HCT116 (cell line): ENCODE data around the gene CALHM4. TPM values are rescaled to one million over a fixed set of nuclear protein-coding genes. Genes with fewer than 3 reads are reported as not detected.

Experiments used
- ATAC-seq: fragments of 200-7000 bp; cut with Tn5 transposase; 2 replicates; pipeline ENCODE4 v1.9.1; 2020; ENCODE audit warnings: mild to moderate bottlenecking, moderate library complexity
- BruUV-seq: library from RNA; stranded (reverse); fragments of 400-500 nt; replicated peaks from 2 replicates; lab custom pipeline; 2021; lab: Mats Ljungman, UMichigan
- CTCF ChIA-PET: fragments of 300-600 bp; sonication (Branson Sonifier 250); formaldehyde crosslinking; loops from one replicate; lab custom pipeline; 2021; ENCODE audit warnings: antibody characterized with exemption; lab: Charles Lee
- POLR2A ChIA-PET: fragments of 300-600, 350-600 bp; sonication (Branson Sonifier 250); formaldehyde crosslinking; loops from one replicate; lab custom pipeline; 2021; ENCODE audit warnings: antibody characterized with exemption; lab: Charles Lee
- RAD21 ChIA-PET, 2 experiments: fragments of 300-600 bp; sonication (Branson Sonifier 250); formaldehyde crosslinking; loops; one replicate each; lab custom pipeline; 2023; ENCODE audit warnings: low total read pairs in 2 of 2; ENCODE audit not compliant: uncharacterized antibody in 2 of 2, unreplicated experiment in 2 of 2, low non-redundant PET in 1 of 2; lab: Charles Lee
- DNase-seq: peaks from one replicate; pipeline ENCODE4 v3.0.0-alpha.2; 2010; ENCODE audit warnings: low read depth, low spot score
- H2AFZ ChIP-seq: fragments of 200-600 bp; shearing (Covaris generic), sonication (generic); 2 replicates; pipeline ENCODE4 v1.6.1; 2017; ENCODE audit warnings: low read depth, mixed run types, mixed read lengths, antibody characterized with exemption, low read length; ENCODE audit not compliant: poor library complexity, severe bottlenecking
- H3K27ac ChIP-seq: 2 replicates; pipeline ENCODE4 v1.5.1; 2012; ENCODE audit warnings: low read depth, low read length
- H3K27me3 ChIP-seq: fragments of 200-600 bp; sonication (generic); 2 replicates; pipeline ENCODE4 v1.6.1; 2016; ENCODE audit warnings: mixed run types, low read length, mixed read lengths; ENCODE audit not compliant: insufficient read depth
- H3K36me3 ChIP-seq, 2 experiments: fragments of 200-500 bp in 1 of 2; fragments of 200-600 bp in 1 of 2; sonication (Bioruptor generic) in 1 of 2; sonication (generic) in 1 of 2; 2 replicates each; pipeline versions ENCODE4 v1.5.1 to v1.6.1; 2014 to 2016; ENCODE audit warnings: low read length in 2 of 2, inconsistent platforms in 1 of 2, mixed read lengths in 1 of 2, mixed run types in 1 of 2; ENCODE audit not compliant: insufficient read depth in 2 of 2, control insufficient read depth in 1 of 2
- H3K4me1 ChIP-seq, 2 experiments: fragments of 200-600 bp in 1 of 2; sonication (generic) in 1 of 2; 2 replicates each; pipeline versions ENCODE4 v1.5.1 to v1.6.1; 2012 to 2017; ENCODE audit warnings: low read length in 2 of 2, inconsistent platforms in 1 of 2, mild to moderate bottlenecking in 1 of 2, mixed read lengths in 1 of 2, mixed run types in 1 of 2, moderate library complexity in 1 of 2; ENCODE audit not compliant: insufficient read depth in 2 of 2, control insufficient read depth in 1 of 2
- H3K4me2 ChIP-seq: fragments of 200-600 bp; sonication (generic); 2 replicates; pipeline ENCODE4 v1.6.1; 2017; ENCODE audit warnings: mixed run types, low read length, mixed read lengths
- H3K4me3 ChIP-seq, 2 experiments: fragments of 200-600 bp in 1 of 2; sonication (generic) in 1 of 2; replicated peaks in 1 of 2; 2 replicates each; pipeline ENCODE4 v1.5.1; 2011 to 2016; ENCODE audit warnings: low read length in 2 of 2, control low read depth in 1 of 2, low read depth in 1 of 2, mild to moderate bottlenecking in 1 of 2, mixed read lengths in 1 of 2, mixed run types in 1 of 2
- H3K79me2 ChIP-seq: fragments of 200-600 bp; sonication (generic); 2 replicates; pipeline ENCODE4 v1.6.1; 2017; ENCODE audit warnings: mild to moderate bottlenecking, mixed run types, low read length, moderate library complexity, mixed read lengths; ENCODE audit not compliant: insufficient read depth
- H3K9ac ChIP-seq: fragments of 200-600 bp; sonication (generic); 2 replicates; pipeline ENCODE4 v1.6.1; 2016; ENCODE audit warnings: low read length, mixed read lengths
- H3K9me2 ChIP-seq: fragments of 200-600 bp; sonication (generic), shearing (Covaris generic); 2 replicates; pipeline ENCODE4 v1.6.1; 2017; ENCODE audit warnings: mixed run types, mild to moderate bottlenecking, moderate library complexity; ENCODE audit not compliant: insufficient read depth
- H3K9me3 ChIP-seq, 2 experiments: fragments of 200-500 bp in 1 of 2; fragments of 200-600 bp in 1 of 2; sonication (Bioruptor generic) in 1 of 2; sonication (generic) in 1 of 2; 2 replicates each; pipeline ENCODE4 v1.6.1; 2014 to 2017; ENCODE audit warnings: low read length in 2 of 2, mixed read lengths in 2 of 2, inconsistent platforms in 1 of 2, low read depth in 1 of 2, mild to moderate bottlenecking in 1 of 2, mixed run types in 1 of 2, moderate library complexity in 1 of 2; ENCODE audit not compliant: control insufficient read depth in 1 of 2, insufficient read depth in 1 of 2
- H4K20me1 ChIP-seq: fragments of 200-600 bp; sonication (generic), shearing (Covaris generic); 2 replicates; pipeline ENCODE4 v1.6.1; 2017; ENCODE audit warnings: mixed run types, mild to moderate bottlenecking, moderate library complexity; ENCODE audit not compliant: insufficient read depth
- CEBPB ChIP-seq: IDR thresholded peaks from 2 replicates; pipeline ENCODE4 v1.6.1; 2012; ENCODE audit warnings: low read depth
- EGR1 ChIP-seq: IDR thresholded peaks from 2 replicates; pipeline ENCODE4 v1.6.1; 2012; ENCODE audit warnings: low read depth
- EZH2 ChIP-seq: fragments of 200-600 bp; sonication (generic); IDR thresholded peaks from 2 replicates; pipeline ENCODE4 v1.6.1; 2017; ENCODE audit warnings: antibody characterized with exemption, mixed run types
- FOSL1 ChIP-seq: IDR thresholded peaks from 2 replicates; pipeline ENCODE4 v1.6.1; 2012; ENCODE audit warnings: low read depth
- POLR2A ChIP-seq: IDR thresholded peaks from 2 replicates; pipeline ENCODE4 v1.7.0; 2011; ENCODE audit warnings: borderline replicate concordance; ENCODE audit not compliant: insufficient read depth, insufficient read length; ENCODE audit errors: extremely low read depth
- RAD21 ChIP-seq: IDR thresholded peaks from 2 replicates; pipeline ENCODE4 v1.6.1; 2012; ENCODE audit warnings: low read depth, mild to moderate bottlenecking
- SIN3A ChIP-seq: IDR thresholded peaks from 2 replicates; pipeline ENCODE4 v1.6.1; 2012; ENCODE audit warnings: low read depth
- SRF ChIP-seq: IDR thresholded peaks from 2 replicates; pipeline ENCODE4 v1.6.1; 2012; ENCODE audit warnings: low read depth
- YY1 ChIP-seq: IDR thresholded peaks from 2 replicates; pipeline ENCODE4 v1.6.1; 2011; ENCODE audit warnings: low read length, low read depth, moderate library complexity, mild to moderate bottlenecking; ENCODE audit not compliant: insufficient replicate concordance; ENCODE audit errors: extremely low read depth
- ZFX ChIP-seq: fragments of 450-650 bp; IDR thresholded peaks from 2 replicates; pipeline ENCODE4 v1.6.1; 2017
- intact Hi-C: fragments of 100-400 bp; cut with micrococcal nuclease; formaldehyde crosslinking; loops from 2 replicates; pipeline ENCODE4 v1.10.0; 2022
- total RNA-seq: library from RNA; stranded (reverse); gene quantifications from one replicate; pipeline ENCODE4 v1.2.1, GENCODE V29; 2021; ENCODE audit not compliant: unreplicated experiment
- TF ChIP-seq, protein P1 (sequence below): IDR thresholded peaks from 2 replicates; pipeline ENCODE4 v1.6.1; 2012; ENCODE audit warnings: low read depth
- TF ChIP-seq, protein P2 (sequence below): IDR thresholded peaks from 2 replicates; pipeline ENCODE4 v1.6.1; 2012
- TF ChIP-seq, protein P3 (sequence below), 3 experiments: fragments of 200-600 bp in 1 of 3; sonication (generic) in 1 of 3; IDR thresholded peaks in 2 of 3; conservative IDR thresholded peaks in 1 of 3; 2 replicates each; pipeline ENCODE4 v1.5.1; 2012 to 2017; ENCODE audit warnings: low read depth in 2 of 3, low read length in 2 of 3, antibody characterized with exemption in 1 of 3, borderline replicate concordance in 1 of 3, control low read depth in 1 of 3, mild to moderate bottlenecking in 1 of 3, mixed read lengths in 1 of 3, mixed run types in 1 of 3, moderate library complexity in 1 of 3; ENCODE audit not compliant: insufficient read depth in 1 of 3

The CALHM4 gene
- total RNA-seq, 1 experiment from 2014 or later, result not detected

DNA sequence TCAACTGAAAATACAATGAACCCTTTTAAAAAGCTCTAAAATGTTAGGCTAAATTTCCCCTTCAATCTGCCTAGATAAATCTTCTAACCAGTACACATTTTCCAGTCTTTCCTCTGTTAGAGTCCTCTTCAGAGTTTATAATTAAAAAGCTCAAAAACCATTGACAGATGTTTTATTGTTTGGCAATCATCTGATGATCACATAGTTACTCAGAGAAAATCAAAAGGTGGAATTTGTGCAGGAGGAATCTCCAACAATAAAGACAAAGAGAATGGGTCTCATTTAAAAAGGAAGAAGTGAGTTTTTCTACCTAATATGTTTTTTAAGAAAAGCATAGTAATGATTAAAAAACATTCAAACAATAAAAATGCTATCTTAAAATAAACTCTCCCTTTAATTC, 11.1 kb upstream of the CALHM4 start:
- Histone ChIP-seq H3K79me2 (no peaks in the 10 kb centered on the region), H2AFZ (no peak overlapping the region), H3K27me3 (no peaks in the 10 kb centered on the region), H3K4me2 (no peak overlapping the region), H3K4me1 (no peaks in the 10 kb centered on the region), H3K27ac (no peak overlapping the region), H3K9me2 (no peaks in the 10 kb centered on the region), H3K36me3 (no peaks in the 10 kb centered on the region), H3K4me3 (no peak overlapping the region), H3K9ac (no peak overlapping the region), H3K9me3 (no peaks in the 10 kb centered on the region), H4K20me1 (no peaks in the 10 kb centered on the region)
- POLR2A ChIA-PET, result interaction anchor here (1.2 kb wide), 1 partner anchor 29 kb away, joined by 4 read pairs; the partner anchor contains the start of gene RWDD1
- no TSS peak for BruUV-seq
- CTCF ChIA-PET, result interaction anchor here (1.3 to 2.1 kb wide), 5 partner anchors 9 to 325 kb away, joined by 4 to 10 read pairs (median 4); no protein-coding TSS in a partner anchor
- intact Hi-C loops, result no loop called here
- ATAC-seq (no peak), DNase-seq (no peak)
- TF ChIP-seq SIN3A (no peak), YY1 (no peak), FOSL1 (no peak), EZH2 (no peak), POLR2A (no peak), CEBPB (no peak), EGR1 (no peak), RAD21 (no peak), SRF (no peak), ZFX (no peak)
- TF ChIP-seq, protein P1, sequence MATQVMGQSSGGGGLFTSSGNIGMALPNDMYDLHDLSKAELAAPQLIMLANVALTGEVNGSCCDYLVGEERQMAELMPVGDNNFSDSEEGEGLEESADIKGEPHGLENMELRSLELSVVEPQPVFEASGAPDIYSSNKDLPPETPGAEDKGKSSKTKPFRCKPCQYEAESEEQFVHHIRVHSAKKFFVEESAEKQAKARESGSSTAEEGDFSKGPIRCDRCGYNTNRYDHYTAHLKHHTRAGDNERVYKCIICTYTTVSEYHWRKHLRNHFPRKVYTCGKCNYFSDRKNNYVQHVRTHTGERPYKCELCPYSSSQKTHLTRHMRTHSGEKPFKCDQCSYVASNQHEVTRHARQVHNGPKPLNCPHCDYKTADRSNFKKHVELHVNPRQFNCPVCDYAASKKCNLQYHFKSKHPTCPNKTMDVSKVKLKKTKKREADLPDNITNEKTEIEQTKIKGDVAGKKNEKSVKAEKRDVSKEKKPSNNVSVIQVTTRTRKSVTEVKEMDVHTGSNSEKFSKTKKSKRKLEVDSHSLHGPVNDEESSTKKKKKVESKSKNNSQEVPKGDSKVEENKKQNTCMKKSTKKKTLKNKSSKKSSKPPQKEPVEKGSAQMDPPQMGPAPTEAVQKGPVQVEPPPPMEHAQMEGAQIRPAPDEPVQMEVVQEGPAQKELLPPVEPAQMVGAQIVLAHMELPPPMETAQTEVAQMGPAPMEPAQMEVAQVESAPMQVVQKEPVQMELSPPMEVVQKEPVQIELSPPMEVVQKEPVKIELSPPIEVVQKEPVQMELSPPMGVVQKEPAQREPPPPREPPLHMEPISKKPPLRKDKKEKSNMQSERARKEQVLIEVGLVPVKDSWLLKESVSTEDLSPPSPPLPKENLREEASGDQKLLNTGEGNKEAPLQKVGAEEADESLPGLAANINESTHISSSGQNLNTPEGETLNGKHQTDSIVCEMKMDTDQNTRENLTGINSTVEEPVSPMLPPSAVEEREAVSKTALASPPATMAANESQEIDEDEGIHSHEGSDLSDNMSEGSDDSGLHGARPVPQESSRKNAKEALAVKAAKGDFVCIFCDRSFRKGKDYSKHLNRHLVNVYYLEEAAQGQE, result no peak
- TF ChIP-seq, protein P2, sequence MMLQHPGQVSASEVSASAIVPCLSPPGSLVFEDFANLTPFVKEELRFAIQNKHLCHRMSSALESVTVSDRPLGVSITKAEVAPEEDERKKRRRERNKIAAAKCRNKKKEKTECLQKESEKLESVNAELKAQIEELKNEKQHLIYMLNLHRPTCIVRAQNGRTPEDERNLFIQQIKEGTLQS, result no peak
- TF ChIP-seq, protein P3, sequence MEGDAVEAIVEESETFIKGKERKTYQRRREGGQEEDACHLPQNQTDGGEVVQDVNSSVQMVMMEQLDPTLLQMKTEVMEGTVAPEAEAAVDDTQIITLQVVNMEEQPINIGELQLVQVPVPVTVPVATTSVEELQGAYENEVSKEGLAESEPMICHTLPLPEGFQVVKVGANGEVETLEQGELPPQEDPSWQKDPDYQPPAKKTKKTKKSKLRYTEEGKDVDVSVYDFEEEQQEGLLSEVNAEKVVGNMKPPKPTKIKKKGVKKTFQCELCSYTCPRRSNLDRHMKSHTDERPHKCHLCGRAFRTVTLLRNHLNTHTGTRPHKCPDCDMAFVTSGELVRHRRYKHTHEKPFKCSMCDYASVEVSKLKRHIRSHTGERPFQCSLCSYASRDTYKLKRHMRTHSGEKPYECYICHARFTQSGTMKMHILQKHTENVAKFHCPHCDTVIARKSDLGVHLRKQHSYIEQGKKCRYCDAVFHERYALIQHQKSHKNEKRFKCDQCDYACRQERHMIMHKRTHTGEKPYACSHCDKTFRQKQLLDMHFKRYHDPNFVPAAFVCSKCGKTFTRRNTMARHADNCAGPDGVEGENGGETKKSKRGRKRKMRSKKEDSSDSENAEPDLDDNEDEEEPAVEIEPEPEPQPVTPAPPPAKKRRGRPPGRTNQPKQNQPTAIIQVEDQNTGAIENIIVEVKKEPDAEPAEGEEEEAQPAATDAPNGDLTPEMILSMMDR (IDR thresholded peaks at IDR 0.05 in 2 of 3, conservative IDR thresholded peaks at IDR 0.05 in 1 of 3; ENCODE audit: borderline replicate concordance in 1 of 3, insufficient read depth in 1 of 3, low read depth in 2 of 3, low read length in 2 of 3), result no peak
- RAD21 ChIA-PET, result no interaction called here
